Effector CD4-positive, alpha-beta T cell (primary cell): ENCODE data around the gene ADAM19.
"Not testable (repeated sequence)": the region's sequence is repeated elsewhere in the genome, so short reads cannot be mapped to it uniquely, and the experiment has no call there.

Experiments
- DNase-seq: peaks from one replicate; pipeline ENCODE4 v3.0.0-alpha.2; 2020

Gene ADAM19

GRCh38 chr5:157459715-157460599, 115.6 kb downstream of the ADAM19 start, which contains the start of gene NIPAL4:
TSS of gene NIPAL4 (plus strand) at chr5:157460213. CDS start at chr5:157460321, 108 bp downstream.
- DNase-seq: no peak

DNA sequence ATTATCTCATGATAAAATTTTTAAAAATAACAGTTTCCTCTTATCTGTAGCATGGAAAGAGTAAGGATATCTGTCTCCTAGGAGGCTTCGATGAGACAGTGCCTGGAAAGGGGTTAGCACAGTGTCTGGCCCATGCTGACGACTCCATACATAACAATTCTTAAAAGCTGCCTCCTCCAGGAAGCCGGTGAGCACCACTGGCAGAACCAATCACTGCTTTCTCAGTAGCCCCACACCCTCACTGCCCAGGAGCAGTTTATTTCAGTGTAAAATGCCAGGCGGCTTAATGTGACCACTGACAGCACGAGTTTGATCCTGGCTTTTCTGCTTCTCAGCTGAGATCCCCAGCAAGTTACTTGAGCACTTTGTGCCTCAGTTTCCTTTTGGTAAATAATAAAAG, 116.7 kb downstream of the ADAM19 start:
- no peak for DNase-seq

GRCh38 chr5:157457391-157457790, 118.2 kb downstream of the ADAM19 start:
- no peak for DNase-seq

GRCh38 chr5:157456301-157456700, 119.3 kb downstream of the ADAM19 start:
- no peak for DNase-seq

- DNase-seq: no peak
These were observed 120.5 kb downstream of the ADAM19 start for GRCh38 chr5:157455057-157455456.

- no peak for DNase-seq
These were observed 121.3 kb downstream of the ADAM19 start for GRCh38 chr5:157454273-157454672.

GRCh38 chr5:157451806-157452205, 123.8 kb downstream of the ADAM19 start:
- no peak for DNase-seq

- no peak for DNase-seq
These were observed 125.6 kb downstream of the ADAM19 start for GRCh38 chr5:157450024-157450423.

- no peak for DNase-seq
These were observed 126.4 kb downstream of the ADAM19 start for GRCh38 chr5:157449011-157449723.

GRCh38 chr5:157447201-157447637, 128.4 kb downstream of the ADAM19 start:
- no peak for DNase-seq

DNA sequence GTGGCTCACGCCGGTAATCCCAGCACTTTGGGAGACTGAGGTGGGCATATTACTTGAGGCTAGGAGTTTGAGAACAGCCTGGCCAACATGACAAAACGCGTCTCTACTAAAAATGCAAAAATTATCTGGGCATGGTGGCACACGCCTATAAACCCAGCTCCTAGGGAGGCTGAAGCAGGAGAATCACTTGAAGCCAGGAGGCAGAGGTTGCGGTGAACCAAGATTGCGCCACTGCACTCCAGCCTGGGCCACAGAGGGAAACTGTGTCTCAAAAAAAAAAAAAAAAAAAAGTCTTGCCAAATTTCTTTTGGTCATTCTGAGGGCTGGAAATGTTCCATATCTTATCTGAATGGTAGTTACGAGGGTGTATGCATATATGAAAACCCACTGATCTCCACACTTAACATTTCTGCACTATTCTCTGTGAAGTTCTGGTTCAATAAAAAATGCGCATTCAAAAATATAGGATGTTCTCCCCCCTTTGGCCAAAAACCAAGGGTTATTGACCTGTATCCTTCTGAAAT, 129.1 kb downstream of the ADAM19 start:
- no peak for DNase-seq

DNA sequence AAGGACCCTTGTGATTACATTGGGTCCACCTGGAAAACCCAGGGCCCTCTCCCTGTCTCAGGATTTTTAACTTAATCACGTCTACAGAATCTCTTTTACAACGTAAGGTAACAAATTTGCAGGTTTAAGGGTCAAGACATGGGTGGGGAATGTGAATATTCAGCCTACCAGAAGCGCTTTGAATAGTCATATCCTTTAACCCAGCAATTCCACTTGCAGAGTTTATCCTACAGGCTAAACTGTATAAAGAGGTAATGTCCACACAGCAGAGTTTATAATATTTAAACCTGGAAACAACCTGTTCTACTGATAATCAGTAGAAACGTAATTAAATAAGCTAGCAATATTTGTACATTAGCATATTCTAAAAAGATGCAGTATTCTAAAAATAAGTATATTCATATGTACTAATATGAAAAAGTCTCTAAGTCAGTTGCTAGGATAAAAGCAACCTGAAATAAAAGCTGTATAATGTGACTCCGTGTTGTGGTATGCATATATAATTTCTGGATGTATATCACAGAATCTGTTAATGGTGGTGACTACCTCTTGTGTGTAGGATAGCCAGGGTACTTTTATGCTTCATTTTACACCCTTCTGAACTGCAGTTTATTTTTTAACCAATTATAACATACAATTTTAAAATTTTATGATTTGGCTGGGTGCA, 129.7 kb downstream of the ADAM19 start:
- DNase-seq: no peak

GRCh38 chr5:157444224-157444623, 131.4 kb downstream of the ADAM19 start:
- no peak for DNase-seq

DNA sequence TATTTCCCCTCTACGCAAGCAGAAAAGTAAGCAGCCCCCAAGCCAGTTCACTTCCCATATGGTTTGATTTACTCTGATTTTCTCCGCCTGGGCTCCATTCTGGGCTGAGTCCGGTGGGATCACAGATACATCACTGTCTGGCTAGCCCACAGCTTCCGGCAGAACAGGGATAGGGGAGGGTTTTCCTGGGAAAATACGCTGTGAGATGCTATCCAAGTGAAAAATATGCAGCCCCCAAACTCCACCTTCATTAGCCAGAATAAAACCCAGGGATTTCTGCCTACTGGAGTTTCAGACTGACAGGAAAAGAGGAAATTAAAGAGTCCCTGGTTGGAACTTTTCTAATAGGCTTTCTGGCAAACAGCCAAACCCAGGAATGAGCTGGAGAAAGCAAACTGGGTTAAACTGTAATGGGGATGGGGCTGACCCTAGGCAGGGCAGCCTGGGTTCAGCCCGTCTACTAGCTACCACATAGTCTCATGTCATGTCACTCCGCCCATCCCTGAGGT, 132.5 kb downstream of the ADAM19 start:
- no peak for DNase-seq

GRCh38 chr5:157434096-157434495, 141.5 kb downstream of the ADAM19 start:
- no peak for DNase-seq

DNA sequence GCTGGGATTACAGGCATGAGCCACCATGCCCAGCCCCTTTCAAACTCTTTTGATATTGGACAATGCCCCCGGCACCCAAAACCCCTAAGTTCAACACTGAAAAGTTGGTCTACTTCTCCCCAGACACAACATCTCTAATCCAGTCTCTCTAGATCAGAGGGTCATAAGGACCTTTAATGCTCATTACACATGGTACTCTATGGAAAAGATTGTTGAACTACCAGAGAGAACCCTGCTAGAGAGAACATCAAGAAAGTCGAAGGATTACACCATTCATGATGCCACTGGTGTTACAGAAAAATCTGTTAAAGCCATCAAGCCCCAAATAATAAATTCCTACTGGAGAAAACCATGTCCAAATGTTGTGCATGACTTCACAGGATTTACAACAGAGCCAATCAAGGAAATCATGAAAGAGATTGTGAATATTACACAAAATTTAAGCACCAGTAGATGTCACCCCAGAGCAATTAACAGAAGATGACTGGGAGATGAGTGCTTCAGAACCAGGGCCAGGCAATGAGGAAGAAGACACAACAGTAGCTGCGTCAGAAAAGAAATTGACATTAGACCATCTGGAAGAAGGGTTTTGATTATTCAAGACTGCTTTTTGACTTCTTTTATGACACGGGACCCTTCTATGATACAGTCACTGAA, 143.9 kb downstream of the ADAM19 start:
- peak; percentile 20 for DNase-seq

DNA sequence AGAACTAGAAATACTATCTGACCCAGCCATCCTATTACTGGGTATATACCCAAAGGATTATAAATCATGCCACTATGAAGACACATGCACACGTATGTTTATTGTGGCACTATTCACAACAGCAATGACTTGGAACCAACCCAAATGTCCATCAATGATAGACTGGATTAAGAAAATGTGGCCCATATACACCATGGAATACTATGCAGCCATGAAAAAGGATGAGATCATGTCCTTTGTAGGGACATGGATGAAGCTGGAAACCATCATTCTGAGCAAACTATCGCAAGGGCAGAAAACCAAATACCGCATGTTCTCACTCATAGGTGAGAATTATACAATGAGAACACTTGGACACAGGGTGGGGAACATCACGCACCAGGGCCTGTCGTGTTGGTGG, 145.7 kb downstream of the ADAM19 start:
- DNase-seq: not testable (repeated sequence)
